B cell (primary cell): ENCODE results near the gene KCNT1. TPM values are rescaled to one million over a fixed set of nuclear protein-coding genes. Genes with fewer than 3 reads are reported as not detected.

Source experiments
- ATAC-seq: fragments of 200-7000 bp; cut with Tn5 transposase; one replicate; pipeline ENCODE4 v1.10.0; 2021; ENCODE audit warnings: low read depth, mild to moderate bottlenecking, moderate number of reproducible peaks, moderate library complexity
- CTCF ChIA-PET: fragments of 350-600 bp; sonication (Branson Sonifier 250); formaldehyde crosslinking; loops from one replicate; lab custom pipeline; 2021; ENCODE audit warnings: antibody characterized with exemption, inconsistent platforms; lab: Charles Lee
- POLR2A ChIA-PET: fragments of 350-600 bp; sonication (Branson Sonifier 250); formaldehyde crosslinking; loops from one replicate; lab custom pipeline; 2021; ENCODE audit warnings: antibody characterized with exemption; lab: Charles Lee
- DNase-seq: peaks from one replicate; pipeline ENCODE4 v3.0.0; 2013
- H2AFZ ChIP-seq: 2 replicates; pipeline ENCODE4 v1.6.1; 2012; ENCODE audit warnings: mild to moderate bottlenecking, low read depth, low read length; ENCODE audit not compliant: insufficient read depth, poor library complexity, severe bottlenecking
- H3K27ac ChIP-seq, 2 donors: 1 replicate in 1 of 2; 2 replicates in 1 of 2; pipeline ENCODE4 v1.5.1; 2012 to 2013; ENCODE audit warnings: low read length in 2 of 2, mild to moderate bottlenecking in 2 of 2, moderate library complexity in 1 of 2
- H3K27me3 ChIP-seq, 4 experiments: fragments of 200-600 bp in 1 of 4; sonication (generic) in 1 of 4; replicated peaks in 1 of 4; 1 replicate in 2 of 4; 2 replicates in 2 of 4; pipeline versions ENCODE4 v1.6.1 to v1.7.0; 2013 to 2016; ENCODE audit warnings: low read length in 3 of 4, mild to moderate bottlenecking in 2 of 4, mixed read lengths in 1 of 4, moderate library complexity in 1 of 4; ENCODE audit not compliant: insufficient read depth in 4 of 4, control insufficient read depth in 3 of 4; ENCODE audit errors: control extremely low read depth in 1 of 4
- H3K36me3 ChIP-seq, 2 experiments: replicated peaks in 1 of 2; 1 replicate in 1 of 2; 2 replicates in 1 of 2; pipeline versions ENCODE4 v1.6.1 to v1.7.1; 2013; ENCODE audit warnings: low read length in 1 of 2; ENCODE audit not compliant: insufficient read depth in 2 of 2, control insufficient read depth in 1 of 2; ENCODE audit errors: control extremely low read depth in 1 of 2, extremely low read depth in 1 of 2
- H3K4me1 ChIP-seq, 2 donors: fragments of 200-600 bp in 1 of 2; sonication (generic) in 1 of 2; 1 replicate in 1 of 2; 2 replicates in 1 of 2; pipeline versions ENCODE4 v1.5.1 to v1.6.1; 2013 to 2017; ENCODE audit warnings: low read length in 2 of 2; ENCODE audit not compliant: control insufficient read depth in 2 of 2, insufficient read depth in 2 of 2
- H3K4me2 ChIP-seq: replicated peaks from 2 replicates; pipeline ENCODE3; 2012; ENCODE audit warnings: mild to moderate bottlenecking, low read depth, low read length; ENCODE audit not compliant: poor library complexity, severe bottlenecking
- H3K4me3 ChIP-seq, 5 experiments: fragments of 200-600 bp in 1 of 5; sonication (generic) in 1 of 5; 1 replicate in 3 of 5; 2 replicates in 2 of 5; pipeline versions ENCODE4 v1.5.1 to v1.7.0; 2011 to 2016; ENCODE audit warnings: low read length in 4 of 5, mild to moderate bottlenecking in 4 of 5, low read depth in 2 of 5, control low read depth in 1 of 5, moderate library complexity in 1 of 5; ENCODE audit not compliant: insufficient read depth in 1 of 5; ENCODE audit errors: control extremely low read depth in 1 of 5, extremely low read depth in 1 of 5
- H3K79me2 ChIP-seq: fragments of 200-600 bp; sonication (generic); one replicate; pipeline ENCODE4 v1.6.0; 2016; ENCODE audit warnings: low read length; ENCODE audit not compliant: control insufficient read depth, insufficient read depth
- H3K9ac ChIP-seq: fragments of 200-600 bp; sonication (generic); 2 replicates; pipeline ENCODE4 v1.6.1; 2017; ENCODE audit warnings: mild to moderate bottlenecking, low read length, moderate library complexity
- H3K9me3 ChIP-seq, 3 donors: one replicate each; pipeline versions ENCODE4 v1.6.1 to v1.7.1; 2013; ENCODE audit warnings: low read length in 2 of 3; ENCODE audit not compliant: control insufficient read depth in 2 of 3, insufficient read depth in 1 of 3; ENCODE audit errors: control extremely low read depth in 1 of 3
- H4K20me1 ChIP-seq: 2 replicates; pipeline ENCODE4 v1.6.0; 2012; ENCODE audit warnings: mild to moderate bottlenecking, low read length; ENCODE audit not compliant: insufficient read depth, control insufficient read depth, poor library complexity, severe bottlenecking
- H3K27ac Mint-ChIP-seq: one replicate; pipeline ENCODE4 v1.8.0; 2021; ENCODE audit warnings: mixed read lengths
- H3K27me3 Mint-ChIP-seq: one replicate; pipeline ENCODE4 v1.8.0; 2021; ENCODE audit warnings: mixed read lengths
- H3K4me1 Mint-ChIP-seq: one replicate; pipeline ENCODE4 v1.8.0; 2021; ENCODE audit warnings: mixed read lengths
- H3K4me3 Mint-ChIP-seq: one replicate; pipeline ENCODE4 v1.8.0; 2021; ENCODE audit warnings: mixed read lengths
- H3K9me3 Mint-ChIP-seq: one replicate; pipeline ENCODE4 v1.8.0; 2022; ENCODE audit warnings: mixed read lengths; ENCODE audit not compliant: insufficient read depth
- EZH2 ChIP-seq: IDR thresholded peaks from 2 replicates; pipeline ENCODE4 v1.6.1; 2012; ENCODE audit warnings: borderline replicate concordance, low read depth, mild to moderate bottlenecking, moderate library complexity, low read length; ENCODE audit not compliant: insufficient read depth, poor library complexity, severe bottlenecking
- WGBS: methylation state at CpG from one replicate; pipeline ENCODE4 v1.1.5; 2013; ENCODE audit warnings: missing lambda C conversion rate; ENCODE audit not compliant: insufficient coverage; 5-methylcytosine and 5-hydroxymethylcytosine counted together
- intact Hi-C: fragments of 100-400 bp; cut with micrococcal nuclease; formaldehyde crosslinking; loops from one replicate; pipeline ENCODE4 v1.10.0; 2022
- polyA plus RNA-seq: library from polyadenylated mRNA; depleted of rRNA; stranded (reverse); fragments of >200 nt; gene quantifications from 2 replicates; pipeline ENCODE4 v1.2.3, GENCODE V29; 2012
- total RNA-seq, 2 donors: library from RNA; stranded (reverse); fragments of 120-200 nt in 1 of 2; gene quantifications; 1 replicate in 1 of 2; 2 replicates in 1 of 2; pipeline versions ENCODE4 v1.2.3 to v1.2.4, GENCODE V29; 2013 to 2022
- TF ChIP-seq, protein P1 (sequence below): fragments of 200-600 bp; IDR thresholded peaks from one replicate; pipeline ENCODE4 v1.8.0; 2022; ENCODE audit warnings: antibody characterized with exemption, mild to moderate bottlenecking

Gene KCNT1
- total and polyA plus RNA-seq, 2 donors (not counting 1 experiment from before 2014, with no cell fraction given): not detected

DNA sequence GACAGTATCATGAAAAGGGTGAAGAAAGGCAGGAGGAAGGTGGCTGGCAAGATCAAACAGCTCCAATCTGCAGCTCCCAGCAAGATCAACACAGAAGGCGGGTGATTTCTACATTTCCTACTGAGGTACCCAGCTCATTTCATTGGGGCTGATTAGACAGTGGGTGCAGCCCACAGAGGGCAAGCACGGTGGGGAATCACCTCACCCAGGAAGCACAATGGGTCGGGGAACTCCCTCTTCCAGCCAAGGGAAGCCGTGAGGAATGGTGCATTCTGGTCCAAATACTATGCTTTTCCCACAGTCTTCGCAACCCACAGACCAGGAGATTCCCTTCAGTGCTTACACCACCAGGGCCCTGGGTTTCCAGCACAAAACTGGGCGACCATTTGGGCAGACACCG lies 138.6 kb downstream of the KCNT1 start:
- H3K9me3 ChIP-seq: no peaks in the 10 kb centered on the region
- H3K4me3 ChIP-seq: no peak overlapping the region
- no peak overlapping the region for H3K4me3 Mint-ChIP-seq
- H3K27ac Mint-ChIP-seq: no peak overlapping the region
- 94% methylated on average over 7 of the region's 7 CpGs for WGBS
- no peaks in the 10 kb centered on the region for H3K4me1 ChIP-seq
- no peaks in the 10 kb centered on the region for H3K27me3 ChIP-seq
- TF ChIP-seq, protein P1, sequence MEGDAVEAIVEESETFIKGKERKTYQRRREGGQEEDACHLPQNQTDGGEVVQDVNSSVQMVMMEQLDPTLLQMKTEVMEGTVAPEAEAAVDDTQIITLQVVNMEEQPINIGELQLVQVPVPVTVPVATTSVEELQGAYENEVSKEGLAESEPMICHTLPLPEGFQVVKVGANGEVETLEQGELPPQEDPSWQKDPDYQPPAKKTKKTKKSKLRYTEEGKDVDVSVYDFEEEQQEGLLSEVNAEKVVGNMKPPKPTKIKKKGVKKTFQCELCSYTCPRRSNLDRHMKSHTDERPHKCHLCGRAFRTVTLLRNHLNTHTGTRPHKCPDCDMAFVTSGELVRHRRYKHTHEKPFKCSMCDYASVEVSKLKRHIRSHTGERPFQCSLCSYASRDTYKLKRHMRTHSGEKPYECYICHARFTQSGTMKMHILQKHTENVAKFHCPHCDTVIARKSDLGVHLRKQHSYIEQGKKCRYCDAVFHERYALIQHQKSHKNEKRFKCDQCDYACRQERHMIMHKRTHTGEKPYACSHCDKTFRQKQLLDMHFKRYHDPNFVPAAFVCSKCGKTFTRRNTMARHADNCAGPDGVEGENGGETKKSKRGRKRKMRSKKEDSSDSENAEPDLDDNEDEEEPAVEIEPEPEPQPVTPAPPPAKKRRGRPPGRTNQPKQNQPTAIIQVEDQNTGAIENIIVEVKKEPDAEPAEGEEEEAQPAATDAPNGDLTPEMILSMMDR: no peak
- TF ChIP-seq EZH2: no peak
- H4K20me1 ChIP-seq: peaks cover 17% of the 10 kb centered on the region
- no peak overlapping the region for H2AFZ ChIP-seq
- DNase-seq: no peak
- no peak for ATAC-seq
- intact Hi-C loops: no loop called here
- peaks cover 6% of the 10 kb centered on the region for H3K9me3 Mint-ChIP-seq
- peaks cover 0 to 2% of the 10 kb centered on the region in 2 experiments for H3K36me3 ChIP-seq
- H3K27me3 Mint-ChIP-seq: no peaks in the 10 kb centered on the region
- POLR2A ChIA-PET: no interaction called here
- H3K79me2 ChIP-seq: peaks cover 22% of the 10 kb centered on the region
- CTCF ChIA-PET: no interaction called here
- no peak overlapping the region for H3K27ac ChIP-seq
- H3K4me2 ChIP-seq: no peak overlapping the region
- no peak overlapping the region for H3K9ac ChIP-seq
- no peaks in the 10 kb centered on the region for H3K4me1 Mint-ChIP-seq

Other genes with a start within 250 kb of the KCNT1 start
- gene PPP1R26, start 222.4 kb upstream of the KCNT1 start, total RNA-seq: 7.8 and 11.8 TPM in 2 replicates
- gene PPP1R26, start 222.4 kb upstream of the KCNT1 start, polyA plus RNA-seq: 1.1 and 1.9 TPM in 2 replicates
- gene MRPS2, start 201.5 kb upstream of the KCNT1 start, total RNA-seq: 26.7 and 28.2 TPM in 2 replicates
- gene MRPS2, start 201.5 kb upstream of the KCNT1 start, polyA plus RNA-seq: 38.4 and 55.1 TPM in 2 replicates
- not detected in 2 replicates for gene LCN1, start 180.7 kb upstream of the KCNT1 start, total RNA-seq
- not detected in 2 replicates for gene LCN1, start 180.7 kb upstream of the KCNT1 start, polyA plus RNA-seq
- not detected in 2 replicates for gene OBP2A, start 156.1 kb upstream of the KCNT1 start, total RNA-seq
- not detected in 2 replicates for gene OBP2A, start 156.1 kb upstream of the KCNT1 start, polyA plus RNA-seq
- not detected in 2 replicates for gene PAEP, start 140.4 kb upstream of the KCNT1 start, total RNA-seq
- gene PAEP, start 140.4 kb upstream of the KCNT1 start, polyA plus RNA-seq: not detected in 2 replicates
- 0.19 TPM in 1 of 2 replicates, not detected in the other for gene GLT6D1, start 62.6 kb upstream of the KCNT1 start, total RNA-seq
- not detected in 2 replicates for gene GLT6D1, start 62.6 kb upstream of the KCNT1 start, polyA plus RNA-seq
- gene LCN9, start 38.9 kb upstream of the KCNT1 start, total RNA-seq: not detected in 2 replicates
- not detected in 2 replicates for gene LCN9, start 38.9 kb upstream of the KCNT1 start, polyA plus RNA-seq
- gene SOHLH1, start 2.7 kb upstream of the KCNT1 start, total RNA-seq: not detected in 2 replicates
- not detected in 2 replicates for gene SOHLH1, start 2.7 kb upstream of the KCNT1 start, polyA plus RNA-seq
- gene CAMSAP1, start 205.4 kb downstream of the KCNT1 start, total RNA-seq: 31.0 and 31.6 TPM in 2 replicates
- gene CAMSAP1, start 205.4 kb downstream of the KCNT1 start, polyA plus RNA-seq: 5.6 and 6.6 TPM in 2 replicates